ENCODE measurements around the gene PLEKHG4B.

DNA sequence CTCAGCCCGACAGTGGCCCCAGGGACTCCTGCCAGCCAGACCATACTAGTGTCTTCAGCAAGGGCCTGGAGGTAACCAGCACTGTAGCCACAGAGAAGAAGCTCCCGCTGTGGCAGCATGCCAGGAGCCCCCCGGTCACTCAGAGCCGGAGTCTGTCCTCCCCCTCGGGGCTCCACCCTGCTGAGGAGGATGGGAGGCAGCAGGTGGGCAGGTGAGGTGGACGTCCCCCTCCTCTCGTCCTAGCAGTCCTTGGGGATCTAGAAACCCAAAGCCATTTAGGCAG lies 71.3 kb downstream of the PLEKHG4B start:
- TF ChIP-seq, protein P1, sequence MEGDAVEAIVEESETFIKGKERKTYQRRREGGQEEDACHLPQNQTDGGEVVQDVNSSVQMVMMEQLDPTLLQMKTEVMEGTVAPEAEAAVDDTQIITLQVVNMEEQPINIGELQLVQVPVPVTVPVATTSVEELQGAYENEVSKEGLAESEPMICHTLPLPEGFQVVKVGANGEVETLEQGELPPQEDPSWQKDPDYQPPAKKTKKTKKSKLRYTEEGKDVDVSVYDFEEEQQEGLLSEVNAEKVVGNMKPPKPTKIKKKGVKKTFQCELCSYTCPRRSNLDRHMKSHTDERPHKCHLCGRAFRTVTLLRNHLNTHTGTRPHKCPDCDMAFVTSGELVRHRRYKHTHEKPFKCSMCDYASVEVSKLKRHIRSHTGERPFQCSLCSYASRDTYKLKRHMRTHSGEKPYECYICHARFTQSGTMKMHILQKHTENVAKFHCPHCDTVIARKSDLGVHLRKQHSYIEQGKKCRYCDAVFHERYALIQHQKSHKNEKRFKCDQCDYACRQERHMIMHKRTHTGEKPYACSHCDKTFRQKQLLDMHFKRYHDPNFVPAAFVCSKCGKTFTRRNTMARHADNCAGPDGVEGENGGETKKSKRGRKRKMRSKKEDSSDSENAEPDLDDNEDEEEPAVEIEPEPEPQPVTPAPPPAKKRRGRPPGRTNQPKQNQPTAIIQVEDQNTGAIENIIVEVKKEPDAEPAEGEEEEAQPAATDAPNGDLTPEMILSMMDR (conservative IDR thresholded peaks at IDR 0.05; ENCODE audit: low read depth, low read length), result no peak
- TF ChIP-seq EZH2phosphoT487 (IDR thresholded peaks at IDR 0.05; ENCODE audit: borderline replicate concordance, low read length), result no peak
- TF ChIP-seq EZH2 (IDR thresholded peaks at IDR 0.05; ENCODE audit: low read length, unreplicated experiment), result no peak
